CD14-positive monocyte (primary cell): Measurements from ENCODE around the gene RFX7. TPM values are rescaled to one million over a fixed set of nuclear protein-coding genes. Genes with fewer than 3 reads are reported as not detected.

Experiments
- DNase-seq, 3 donors: peaks; one replicate each; pipeline ENCODE4 v3.0.0-alpha.2; 2011 to 2022
- H2AFZ ChIP-seq: 2 replicates; pipeline ENCODE4 v1.6.0; 2012; ENCODE audit warnings: mild to moderate bottlenecking, low read depth, low read length, inconsistent platforms; ENCODE audit not compliant: insufficient read depth, poor library complexity, severe bottlenecking
- H3K27ac ChIP-seq, 2 donors: 1 replicate in 1 of 2; 2 replicates in 1 of 2; pipeline ENCODE4 v1.5.1; 2012 to 2013; ENCODE audit warnings: low read length in 2 of 2, control low read depth in 1 of 2, inconsistent platforms in 1 of 2, low read depth in 1 of 2, mild to moderate bottlenecking in 1 of 2
- H3K27me3 ChIP-seq, 2 donors: one replicate each; pipeline versions ENCODE4 v1.6.0 to v1.6.1; 2011 to 2013; ENCODE audit warnings: low read length in 2 of 2; ENCODE audit not compliant: control insufficient read depth in 2 of 2, insufficient read depth in 2 of 2
- H3K36me3 ChIP-seq, 2 donors: replicated peaks in 1 of 2; 1 replicate in 1 of 2; 2 replicates in 1 of 2; pipeline versions ENCODE4 v1.5.1 to v1.6.1; 2012 to 2013; ENCODE audit warnings: low read length in 2 of 2, control low read depth in 1 of 2, inconsistent platforms in 1 of 2, mild to moderate bottlenecking in 1 of 2; ENCODE audit not compliant: insufficient read depth in 2 of 2, control insufficient read depth in 1 of 2
- H3K4me1 ChIP-seq, 2 donors: 1 replicate in 1 of 2; 2 replicates in 1 of 2; pipeline versions ENCODE4 v1.5.1 to v1.6.1; 2012 to 2013; ENCODE audit warnings: low read length in 2 of 2, control low read depth in 1 of 2, inconsistent platforms in 1 of 2, mild to moderate bottlenecking in 1 of 2, moderate library complexity in 1 of 2; ENCODE audit not compliant: insufficient read depth in 2 of 2, control insufficient read depth in 1 of 2
- H3K4me2 ChIP-seq: replicated peaks from 2 replicates; pipeline ENCODE3; 2012; ENCODE audit warnings: low read length, moderate library complexity, mild to moderate bottlenecking; ENCODE audit not compliant: poor library complexity, severe bottlenecking; ENCODE audit errors: extremely low read depth
- H3K4me3 ChIP-seq, 3 experiments: fragments of 200-600 bp in 1 of 3; sonication (generic) in 1 of 3; replicated peaks in 1 of 3; 1 replicate in 2 of 3; 2 replicates in 1 of 3; pipeline ENCODE4 v1.5.1; 2011 to 2013; ENCODE audit warnings: low read length in 3 of 3, mild to moderate bottlenecking in 3 of 3, control low read depth in 2 of 3, low read depth in 2 of 3, inconsistent platforms in 1 of 3, moderate library complexity in 1 of 3
- H3K79me2 ChIP-seq: 2 replicates; pipeline ENCODE4 v1.6.0; 2012; ENCODE audit warnings: mild to moderate bottlenecking, control low read depth, inconsistent platforms, low read length, moderate library complexity; ENCODE audit not compliant: insufficient read depth
- H3K9ac ChIP-seq: 2 replicates; pipeline ENCODE4 v1.6.0; 2017; ENCODE audit warnings: low read length, mild to moderate bottlenecking; ENCODE audit not compliant: insufficient read depth, poor library complexity, severe bottlenecking
- H3K9me3 ChIP-seq, 2 donors: replicated peaks in 1 of 2; 1 replicate in 1 of 2; 2 replicates in 1 of 2; pipeline versions ENCODE4 v1.5.1 to v1.6.1; 2012 to 2013; ENCODE audit warnings: low read length in 2 of 2, control low read depth in 1 of 2; ENCODE audit not compliant: control insufficient read depth in 1 of 2, insufficient read depth in 1 of 2
- H4K20me1 ChIP-seq: 2 replicates; pipeline ENCODE4 v1.6.0; 2012; ENCODE audit warnings: mild to moderate bottlenecking, low read length, control low read depth, moderate library complexity; ENCODE audit not compliant: insufficient read depth
- H3K27ac Mint-ChIP-seq, 7 donors: one replicate each; pipeline ENCODE4 v1.8.0; 2020; ENCODE audit warnings: mild to moderate bottlenecking in 7 of 7, mixed read lengths in 7 of 7, moderate library complexity in 6 of 7, inconsistent platforms in 2 of 7
- H3K27me3 Mint-ChIP-seq, 3 donors: one replicate each; pipeline ENCODE4 v1.8.0; 2021 to 2022; ENCODE audit warnings: low read depth in 3 of 3, mild to moderate bottlenecking in 3 of 3, mixed read lengths in 3 of 3, moderate library complexity in 3 of 3, inconsistent platforms in 1 of 3
- H3K36me3 Mint-ChIP-seq, 2 donors: one replicate each; pipeline ENCODE4 v1.8.0; 2020; ENCODE audit warnings: mixed read lengths in 2 of 2, inconsistent platforms in 1 of 2, mild to moderate bottlenecking in 1 of 2
- H3K4me1 Mint-ChIP-seq: one replicate; pipeline ENCODE4 v1.8.0; 2020; ENCODE audit warnings: mild to moderate bottlenecking, mixed read lengths
- H3K4me3 Mint-ChIP-seq, 2 donors: one replicate each; pipeline ENCODE4 v1.8.0; 2020; ENCODE audit warnings: mild to moderate bottlenecking in 2 of 2, mixed read lengths in 2 of 2, moderate library complexity in 1 of 2
- H3K9me3 Mint-ChIP-seq, 7 donors: one replicate each; pipeline ENCODE4 v1.8.0; 2020 to 2022; ENCODE audit warnings: mixed read lengths in 7 of 7, mild to moderate bottlenecking in 6 of 7, moderate library complexity in 6 of 7, inconsistent platforms in 2 of 7
- CTCF ChIP-seq: fragments of 200-600 bp; IDR thresholded peaks from one replicate; pipeline ENCODE4 v1.8.0; 2022; ENCODE audit warnings: antibody characterized with exemption, mild to moderate bottlenecking
- WGBS: methylation state at CpG from one replicate; pipeline ENCODE4 v1.1.5; 2013; ENCODE audit warnings: missing lambda C conversion rate; ENCODE audit not compliant: insufficient coverage; 5-methylcytosine and 5-hydroxymethylcytosine counted together
- intact Hi-C, 2 donors: fragments of 100-400 bp; cut with micrococcal nuclease; formaldehyde crosslinking; loops; one replicate each; pipeline versions ENCODE4 v1.15.0 to v1.15.1; 2023
- polyA plus RNA-seq, 3 donors: library from polyadenylated mRNA; depleted of rRNA in 1 of 3; unstranded in 2 of 3; stranded (reverse) in 1 of 3; fragments of 300-500 nt in 2 of 3; fragments of >200 nt in 1 of 3; fragmentation: Illumina TruSeq in 2 of 3; gene quantifications; 1 replicate in 2 of 3; 2 replicates in 1 of 3; pipeline ENCODE4 v1.2.3, GENCODE V29; 2012 to 2021

Gene RFX7
- polyA plus RNA-seq, 3 donors = 1.0 to 2.9 (median 1.2) TPM

GRCh38 chr15:56058986-56059385 is 184.7 kb downstream of the RFX7 start:
- no peak for DNase-seq
- Histone ChIP-seq H3K79me2 (no peaks in the 10 kb centered on the region), H3K9ac (no peak overlapping the region), H3K27me3 (no peaks in the 10 kb centered on the region), H3K27ac (no peak overlapping the region), H2AFZ (no peak overlapping the region), H3K36me3 (no peaks in the 10 kb centered on the region), H4K20me1 (no peaks in the 10 kb centered on the region), H3K4me3 (no peak overlapping the region), H3K4me1 (no peaks in the 10 kb centered on the region), H3K9me3 (no peaks in the 10 kb centered on the region), H3K4me2 (no peak overlapping the region)
- intact Hi-C loops = loop anchor here in 1 of 2 donors (10.0 kb wide), 1 partner anchor 64 kb away; the partner anchor contains the start of gene NEDD4
- Mint-ChIP-seq H3K27me3 (peaks cover 0 to 3% (median 0%) of the 10 kb centered on the region in 3 donors), H3K36me3 (no peaks in the 10 kb centered on the region), H3K27ac (no peak overlapping the region), H3K4me3 (no peak overlapping the region), H3K4me1 (no peaks in the 10 kb centered on the region), H3K9me3 (peaks cover 0 to 10% (median 2%) of the 10 kb centered on the region in 7 donors)
- WGBS = 80% methylated on average over 1 of the region's 2 CpGs
- TF ChIP-seq CTCF = no peak

- no peak for TF ChIP-seq CTCF
- no peak for DNase-seq
- H3K36me3 Mint-ChIP-seq = no peaks in the 10 kb centered on the region
- Histone ChIP-seq H3K4me2 (no peak overlapping the region), H2AFZ (no peak overlapping the region), H3K27ac (no peak overlapping the region), H4K20me1 (no peaks in the 10 kb centered on the region), H3K27me3 (no peaks in the 10 kb centered on the region), H3K36me3 (no peaks in the 10 kb centered on the region), H3K4me3 (no peak overlapping the region), H3K9ac (no peak overlapping the region), H3K9me3 (no peaks in the 10 kb centered on the region), H3K4me1 (no peaks in the 10 kb centered on the region), H3K79me2 (no peaks in the 10 kb centered on the region)
- no peak overlapping the region for H3K4me3 Mint-ChIP-seq
- no peaks in the 10 kb centered on the region for H3K4me1 Mint-ChIP-seq
- peaks cover 0 to 8% (median 2%) of the 10 kb centered on the region in 7 donors for H3K9me3 Mint-ChIP-seq
- peaks cover 0 to 1% (median 0%) of the 10 kb centered on the region in 3 donors for H3K27me3 Mint-ChIP-seq
- intact Hi-C loops = loop anchor here in 1 of 2 donors (10.0 kb wide), 1 partner anchor 62 kb away; the partner anchor contains the start of gene NEDD4
- 93% methylated on average over 7 of the region's 7 CpGs for WGBS
- no peak overlapping the region for H3K27ac Mint-ChIP-seq
These were observed 187.1 kb downstream of the RFX7 start for GRCh38 chr15:56056626-56057025.
